SK-N-SH treated with all-trans-retinoic acid at 6 μM for 48 hours (cell line): ENCODE data around the gene SNPH.

Source experiments
- ATAC-seq: fragments of 200-7000 bp; cut with Tn5 transposase; 3 replicates; pipeline ENCODE4 v1.9.1; 2020; ENCODE audit warnings: mild to moderate bottlenecking, moderate library complexity
- ARNTL ChIP-seq: fragments of 450-650 bp; formaldehyde crosslinking; IDR thresholded peaks from 2 replicates; pipeline ENCODE4 v1.5.0; 2020; ENCODE audit warnings: low read depth, mild to moderate bottlenecking, moderate library complexity, borderline replicate concordance
- BACH2 ChIP-seq: fragments of 250-450 bp; sonication (Bioruptor Pico); IDR thresholded peaks from 2 replicates; pipeline ENCODE4 v1.9.0; 2021; ENCODE audit warnings: mild to moderate bottlenecking, borderline replicate concordance
- ESRRG ChIP-seq: fragments of 250-450 bp; sonication (Bioruptor Pico); IDR thresholded peaks from 2 replicates; pipeline ENCODE4 v1.6.1; 2021; ENCODE audit warnings: mild to moderate bottlenecking
- GLIS3 ChIP-seq: fragments of 250-450 bp; sonication (Bioruptor Pico); IDR thresholded peaks from 2 replicates; pipeline ENCODE4 v1.5.0; 2020; ENCODE audit warnings: mild to moderate bottlenecking, moderate library complexity
- ISL1 ChIP-seq: fragments of 250-450 bp; sonication (Bioruptor Pico); IDR thresholded peaks from 2 replicates; pipeline ENCODE4 v2.1.2; 2022; ENCODE audit warnings: mild to moderate bottlenecking, moderate library complexity
- PPARA ChIP-seq: fragments of 250-450 bp; sonication (Bioruptor Pico); IDR thresholded peaks from 2 replicates; pipeline ENCODE4 v1.5.0; 2020; ENCODE audit warnings: mild to moderate bottlenecking, borderline replicate concordance
- RARB ChIP-seq: fragments of 250-450 bp; sonication (Bioruptor Pico); IDR thresholded peaks from 2 replicates; pipeline ENCODE4 v1.8.0; 2021; ENCODE audit warnings: mild to moderate bottlenecking, moderate library complexity
- SNAI2 ChIP-seq: fragments of 250-450 bp; sonication (Bioruptor Pico); IDR thresholded peaks from 2 replicates; pipeline ENCODE4 v1.5.0; 2020; ENCODE audit warnings: mild to moderate bottlenecking, moderate library complexity
- TCF4 ChIP-seq: fragments of 250-450 bp; sonication (Bioruptor Pico); IDR thresholded peaks from 2 replicates; pipeline ENCODE4 v1.8.0; 2021; ENCODE audit warnings: mild to moderate bottlenecking, moderate library complexity, borderline replicate concordance
- TOX ChIP-seq: fragments of 250-450 bp; sonication (Bioruptor Pico); IDR thresholded peaks from 2 replicates; pipeline ENCODE4 v1.8.0; 2021; ENCODE audit warnings: mild to moderate bottlenecking, moderate library complexity, borderline replicate concordance
- ZC3H10 ChIP-seq: fragments of 250-450 bp; sonication (Bioruptor Pico); IDR thresholded peaks from 2 replicates; pipeline ENCODE4 v1.5.1; 2021; ENCODE audit warnings: mild to moderate bottlenecking, moderate library complexity
- ZFP30 ChIP-seq: fragments of 450-650 bp; formaldehyde crosslinking; IDR thresholded peaks from 2 replicates; pipeline ENCODE4 v1.5.0; 2022; ENCODE audit warnings: mild to moderate bottlenecking, moderate library complexity
- ZNF565 ChIP-seq: fragments of 450-650 bp; formaldehyde crosslinking; conservative IDR thresholded peaks from 2 replicates; pipeline ENCODE4 v1.5.0; 2020; ENCODE audit warnings: low read depth, mild to moderate bottlenecking, moderate library complexity
- ZNF70 ChIP-seq: fragments of 450-650 bp; formaldehyde crosslinking; IDR thresholded peaks from 2 replicates; pipeline ENCODE4 v1.5.0; 2020; ENCODE audit warnings: mild to moderate bottlenecking, moderate library complexity
- ZNF8 ChIP-seq: fragments of 450-650 bp; formaldehyde crosslinking; IDR thresholded peaks from 2 replicates; pipeline ENCODE4 v1.5.0; 2020; ENCODE audit warnings: mild to moderate bottlenecking, moderate library complexity
- TF ChIP-seq, protein P1 (sequence below): fragments of 250-450 bp; sonication (Bioruptor Pico); IDR thresholded peaks from 2 replicates; pipeline ENCODE4 v1.8.0; 2020; ENCODE audit warnings: mild to moderate bottlenecking, moderate library complexity, borderline replicate concordance
- TF ChIP-seq, protein P2 (sequence below): fragments of 250-450 bp; sonication (Bioruptor Pico); IDR thresholded peaks from 2 replicates; pipeline ENCODE4 v1.5.1; 2021; ENCODE audit warnings: mild to moderate bottlenecking, moderate library complexity
- TF ChIP-seq, protein P3 (sequence below): fragments of 250-450 bp; sonication (Bioruptor Pico); IDR thresholded peaks from 2 replicates; pipeline ENCODE4 v1.8.0; 2021; ENCODE audit warnings: low read depth, mild to moderate bottlenecking, moderate library complexity, borderline replicate concordance
- TF ChIP-seq, protein P4 (sequence below): fragments of 250-450 bp; sonication (Bioruptor Pico); IDR thresholded peaks from 2 replicates; pipeline ENCODE4 v1.5.0; 2020; ENCODE audit warnings: mild to moderate bottlenecking, moderate library complexity

The SNPH gene

DNA sequence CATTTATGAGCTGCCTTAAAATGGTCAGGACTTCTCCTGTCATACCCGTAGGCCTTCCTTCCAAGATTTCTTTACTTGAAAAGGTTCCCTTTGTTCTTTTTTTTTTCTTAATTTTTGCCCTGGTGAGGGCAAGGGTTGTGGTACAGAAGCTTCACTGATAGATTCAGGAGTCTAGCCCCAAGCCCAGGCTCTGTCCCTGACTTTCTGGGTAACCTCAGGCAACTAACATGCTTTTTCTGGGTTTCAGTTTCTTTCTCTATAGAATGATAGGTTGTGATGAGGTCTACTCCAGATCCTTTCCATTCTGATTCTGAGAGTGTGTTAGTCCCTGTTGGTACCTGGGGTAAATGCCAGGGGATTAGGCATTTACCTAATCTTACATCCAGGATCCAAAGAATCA, 21.2 kb downstream of the SNPH start:
- no peak for ATAC-seq
- TF ChIP-seq, protein P1, sequence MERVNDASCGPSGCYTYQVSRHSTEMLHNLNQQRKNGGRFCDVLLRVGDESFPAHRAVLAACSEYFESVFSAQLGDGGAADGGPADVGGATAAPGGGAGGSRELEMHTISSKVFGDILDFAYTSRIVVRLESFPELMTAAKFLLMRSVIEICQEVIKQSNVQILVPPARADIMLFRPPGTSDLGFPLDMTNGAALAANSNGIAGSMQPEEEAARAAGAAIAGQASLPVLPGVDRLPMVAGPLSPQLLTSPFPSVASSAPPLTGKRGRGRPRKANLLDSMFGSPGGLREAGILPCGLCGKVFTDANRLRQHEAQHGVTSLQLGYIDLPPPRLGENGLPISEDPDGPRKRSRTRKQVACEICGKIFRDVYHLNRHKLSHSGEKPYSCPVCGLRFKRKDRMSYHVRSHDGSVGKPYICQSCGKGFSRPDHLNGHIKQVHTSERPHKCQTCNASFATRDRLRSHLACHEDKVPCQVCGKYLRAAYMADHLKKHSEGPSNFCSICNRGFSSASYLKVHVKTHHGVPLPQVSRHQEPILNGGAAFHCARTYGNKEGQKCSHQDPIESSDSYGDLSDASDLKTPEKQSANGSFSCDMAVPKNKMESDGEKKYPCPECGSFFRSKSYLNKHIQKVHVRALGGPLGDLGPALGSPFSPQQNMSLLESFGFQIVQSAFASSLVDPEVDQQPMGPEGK: no peak
- TF ChIP-seq ISL1 (CRISPR knock-in tag): no peak
- no peak for TF ChIP-seq BACH2
- no peak for TF ChIP-seq ARNTL (CRISPR knock-in tag)
- no peak for TF ChIP-seq PPARA (CRISPR knock-in tag)
- TF ChIP-seq, protein P2, sequence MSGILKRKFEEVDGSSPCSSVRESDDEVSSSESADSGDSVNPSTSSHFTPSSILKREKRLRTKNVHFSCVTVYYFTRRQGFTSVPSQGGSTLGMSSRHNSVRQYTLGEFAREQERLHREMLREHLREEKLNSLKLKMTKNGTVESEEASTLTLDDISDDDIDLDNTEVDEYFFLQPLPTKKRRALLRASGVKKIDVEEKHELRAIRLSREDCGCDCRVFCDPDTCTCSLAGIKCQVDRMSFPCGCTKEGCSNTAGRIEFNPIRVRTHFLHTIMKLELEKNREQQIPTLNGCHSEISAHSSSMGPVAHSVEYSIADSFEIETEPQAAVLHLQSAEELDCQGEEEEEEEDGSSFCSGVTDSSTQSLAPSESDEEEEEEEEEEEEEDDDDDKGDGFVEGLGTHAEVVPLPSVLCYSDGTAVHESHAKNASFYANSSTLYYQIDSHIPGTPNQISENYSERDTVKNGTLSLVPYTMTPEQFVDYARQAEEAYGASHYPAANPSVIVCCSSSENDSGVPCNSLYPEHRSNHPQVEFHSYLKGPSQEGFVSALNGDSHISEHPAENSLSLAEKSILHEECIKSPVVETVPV (CRISPR knock-in tag): no peak
- TF ChIP-seq GLIS3 (CRISPR knock-in tag): no peak
- no peak for TF ChIP-seq RARB
- no peak for TF ChIP-seq ZNF565
- TF ChIP-seq SNAI2 (CRISPR knock-in tag): no peak
- no peak for TF ChIP-seq ZC3H10 (CRISPR knock-in tag)
- TF ChIP-seq ZNF8 (CRISPR knock-in tag): no peak
- TF ChIP-seq ESRRG (CRISPR knock-in tag): no peak
- TF ChIP-seq ZNF70 (CRISPR knock-in tag): no peak
- TF ChIP-seq, protein P3, sequence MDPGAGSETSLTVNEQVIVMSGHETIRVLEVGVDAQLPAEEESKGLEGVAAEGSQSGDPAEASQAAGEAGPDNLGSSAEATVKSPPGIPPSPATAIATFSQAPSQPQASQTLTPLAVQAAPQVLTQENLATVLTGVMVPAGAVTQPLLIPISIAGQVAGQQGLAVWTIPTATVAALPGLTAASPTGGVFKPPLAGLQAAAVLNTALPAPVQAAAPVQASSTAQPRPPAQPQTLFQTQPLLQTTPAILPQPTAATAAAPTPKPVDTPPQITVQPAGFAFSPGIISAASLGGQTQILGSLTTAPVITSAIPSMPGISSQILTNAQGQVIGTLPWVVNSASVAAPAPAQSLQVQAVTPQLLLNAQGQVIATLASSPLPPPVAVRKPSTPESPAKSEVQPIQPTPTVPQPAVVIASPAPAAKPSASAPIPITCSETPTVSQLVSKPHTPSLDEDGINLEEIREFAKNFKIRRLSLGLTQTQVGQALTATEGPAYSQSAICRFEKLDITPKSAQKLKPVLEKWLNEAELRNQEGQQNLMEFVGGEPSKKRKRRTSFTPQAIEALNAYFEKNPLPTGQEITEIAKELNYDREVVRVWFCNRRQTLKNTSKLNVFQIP (CRISPR knock-in tag): no peak

DNA sequence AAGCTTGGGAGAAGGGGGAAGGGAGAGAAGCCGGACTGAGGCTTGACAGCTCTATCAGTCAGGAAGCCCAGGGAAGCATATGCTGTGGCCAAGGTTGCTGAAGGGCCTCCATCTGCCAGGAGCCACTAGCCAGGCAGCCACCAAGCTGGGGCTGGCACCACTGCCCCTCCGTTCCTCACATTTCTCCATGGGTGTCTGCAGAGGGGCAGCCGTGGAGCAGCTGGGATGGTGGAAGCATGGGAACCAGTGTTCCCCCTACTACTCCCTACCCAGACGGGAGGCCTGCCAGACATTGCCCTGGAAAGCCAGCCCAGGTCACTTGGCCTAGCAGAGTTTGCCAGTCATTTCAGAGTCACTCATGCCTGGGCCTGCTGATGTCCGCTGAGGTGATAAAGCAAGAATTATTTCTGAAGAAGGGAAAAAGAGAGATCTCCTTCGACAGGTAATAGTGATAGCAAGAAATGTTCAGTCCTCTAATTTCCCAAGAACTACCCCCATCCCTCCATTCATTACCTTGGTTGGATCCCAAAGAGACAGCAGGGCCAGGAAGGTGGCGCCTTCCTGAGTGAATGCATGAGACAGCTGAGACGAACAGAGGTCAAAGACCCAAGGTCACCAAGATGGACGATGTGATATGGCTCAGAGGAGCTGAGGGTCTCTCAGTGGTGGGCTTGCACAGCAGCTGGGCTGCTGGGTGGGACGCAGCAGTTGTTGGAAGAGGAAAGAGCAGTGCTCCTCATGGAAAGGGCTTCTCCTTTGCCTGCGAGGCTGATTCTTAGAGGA, 21.9 kb downstream of the SNPH start:
- ATAC-seq: no peak
- TF ChIP-seq, protein P1: no peak
- TF ChIP-seq ZNF8 (CRISPR knock-in tag) (no peak), RARB (no peak), SNAI2 (CRISPR knock-in tag) (no peak), TOX (CRISPR knock-in tag) (no peak), ZFP30 (CRISPR knock-in tag) (no peak), TCF4 (CRISPR knock-in tag) (no peak), ESRRG (CRISPR knock-in tag) (no peak), GLIS3 (CRISPR knock-in tag) (no peak)
- TF ChIP-seq, protein P4, sequence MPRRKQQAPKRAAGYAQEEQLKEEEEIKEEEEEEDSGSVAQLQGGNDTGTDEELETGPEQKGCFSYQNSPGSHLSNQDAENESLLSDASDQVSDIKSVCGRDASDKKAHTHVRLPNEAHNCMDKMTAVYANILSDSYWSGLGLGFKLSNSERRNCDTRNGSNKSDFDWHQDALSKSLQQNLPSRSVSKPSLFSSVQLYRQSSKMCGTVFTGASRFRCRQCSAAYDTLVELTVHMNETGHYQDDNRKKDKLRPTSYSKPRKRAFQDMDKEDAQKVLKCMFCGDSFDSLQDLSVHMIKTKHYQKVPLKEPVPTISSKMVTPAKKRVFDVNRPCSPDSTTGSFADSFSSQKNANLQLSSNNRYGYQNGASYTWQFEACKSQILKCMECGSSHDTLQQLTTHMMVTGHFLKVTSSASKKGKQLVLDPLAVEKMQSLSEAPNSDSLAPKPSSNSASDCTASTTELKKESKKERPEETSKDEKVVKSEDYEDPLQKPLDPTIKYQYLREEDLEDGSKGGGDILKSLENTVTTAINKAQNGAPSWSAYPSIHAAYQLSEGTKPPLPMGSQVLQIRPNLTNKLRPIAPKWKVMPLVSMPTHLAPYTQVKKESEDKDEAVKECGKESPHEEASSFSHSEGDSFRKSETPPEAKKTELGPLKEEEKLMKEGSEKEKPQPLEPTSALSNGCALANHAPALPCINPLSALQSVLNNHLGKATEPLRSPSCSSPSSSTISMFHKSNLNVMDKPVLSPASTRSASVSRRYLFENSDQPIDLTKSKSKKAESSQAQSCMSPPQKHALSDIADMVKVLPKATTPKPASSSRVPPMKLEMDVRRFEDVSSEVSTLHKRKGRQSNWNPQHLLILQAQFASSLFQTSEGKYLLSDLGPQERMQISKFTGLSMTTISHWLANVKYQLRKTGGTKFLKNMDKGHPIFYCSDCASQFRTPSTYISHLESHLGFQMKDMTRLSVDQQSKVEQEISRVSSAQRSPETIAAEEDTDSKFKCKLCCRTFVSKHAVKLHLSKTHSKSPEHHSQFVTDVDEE (CRISPR knock-in tag): no peak
- TF ChIP-seq, protein P2 (CRISPR knock-in tag): no peak
